ENCODE results near the gene ANKRD29.
"Not testable (repeated sequence)": the region's sequence is repeated elsewhere in the genome, so short reads cannot be mapped to it uniquely, and the experiment has no call there.

ANKRD29 gene

GRCh38 chr18:23617412-23618014 is 45.2 kb downstream of the ANKRD29 start:
- no peak for TF ChIP-seq CTCF (IDR thresholded peaks at IDR 0.05; ENCODE audit: borderline replicate concordance, insufficient read depth, low read depth, low read length)
- H3K4me3 ChIP-seq (ENCODE audit: low read depth, low read length) = no peak overlapping the region

GRCh38 chr18:23616258-23616657 is 46.5 kb downstream of the ANKRD29 start:
- TF ChIP-seq CTCF (IDR thresholded peaks at IDR 0.05; ENCODE audit: borderline replicate concordance, insufficient read depth, low read depth, low read length) = no peak
- no peak overlapping the region for H3K4me3 ChIP-seq (ENCODE audit: low read depth, low read length)

- no peak for TF ChIP-seq CTCF (IDR thresholded peaks at IDR 0.05; ENCODE audit: borderline replicate concordance, insufficient read depth, low read depth, low read length)
These were observed 47.8 kb downstream of the ANKRD29 start for GRCh38 chr18:23614891-23615290.

GRCh38 chr18:23614413-23614812 is 48.3 kb downstream of the ANKRD29 start:
- H3K4me3 ChIP-seq (ENCODE audit: low read depth, low read length) = no peak overlapping the region
- no peak for TF ChIP-seq CTCF (IDR thresholded peaks at IDR 0.05; ENCODE audit: borderline replicate concordance, insufficient read depth, low read depth, low read length)

More at GRCh38 chr18:23614891-23615290, 47.8 kb downstream of the ANKRD29 start:
- no peak overlapping the region for H3K4me3 ChIP-seq (ENCODE audit: low read depth, low read length)

- H3K4me3 ChIP-seq (ENCODE audit: low read depth, low read length) = not testable (repeated sequence)
These were observed 49.6 kb downstream of the ANKRD29 start for GRCh38 chr18:23613091-23613475.

- H3K4me3 ChIP-seq (ENCODE audit: low read depth, low read length) = no peak overlapping the region
- TF ChIP-seq CTCF (IDR thresholded peaks at IDR 0.05; ENCODE audit: borderline replicate concordance, insufficient read depth, low read depth, low read length) = no peak
These were observed 50.1 kb downstream of the ANKRD29 start for GRCh38 chr18:23612434-23613090.

- no peak for TF ChIP-seq CTCF (IDR thresholded peaks at IDR 0.05; ENCODE audit: borderline replicate concordance, insufficient read depth, low read depth, low read length)
- H3K4me3 ChIP-seq (ENCODE audit: low read depth, low read length) = no peak overlapping the region
These were observed 53.2 kb downstream of the ANKRD29 start for GRCh38 chr18:23609390-23610023.
